ENCODE data around the gene ZMYND10. TPM values are rescaled to one million over a fixed set of nuclear protein-coding genes. Genes with fewer than 3 reads are reported as not detected.
A peak's percentile ranks its signal among the peaks of the same experiment; 100 is the strongest.

Gene ZMYND10
- total and polyA plus RNA-seq, 2 experiments from 2014 or later = 0.29 to 0.31 TPM

DNA sequence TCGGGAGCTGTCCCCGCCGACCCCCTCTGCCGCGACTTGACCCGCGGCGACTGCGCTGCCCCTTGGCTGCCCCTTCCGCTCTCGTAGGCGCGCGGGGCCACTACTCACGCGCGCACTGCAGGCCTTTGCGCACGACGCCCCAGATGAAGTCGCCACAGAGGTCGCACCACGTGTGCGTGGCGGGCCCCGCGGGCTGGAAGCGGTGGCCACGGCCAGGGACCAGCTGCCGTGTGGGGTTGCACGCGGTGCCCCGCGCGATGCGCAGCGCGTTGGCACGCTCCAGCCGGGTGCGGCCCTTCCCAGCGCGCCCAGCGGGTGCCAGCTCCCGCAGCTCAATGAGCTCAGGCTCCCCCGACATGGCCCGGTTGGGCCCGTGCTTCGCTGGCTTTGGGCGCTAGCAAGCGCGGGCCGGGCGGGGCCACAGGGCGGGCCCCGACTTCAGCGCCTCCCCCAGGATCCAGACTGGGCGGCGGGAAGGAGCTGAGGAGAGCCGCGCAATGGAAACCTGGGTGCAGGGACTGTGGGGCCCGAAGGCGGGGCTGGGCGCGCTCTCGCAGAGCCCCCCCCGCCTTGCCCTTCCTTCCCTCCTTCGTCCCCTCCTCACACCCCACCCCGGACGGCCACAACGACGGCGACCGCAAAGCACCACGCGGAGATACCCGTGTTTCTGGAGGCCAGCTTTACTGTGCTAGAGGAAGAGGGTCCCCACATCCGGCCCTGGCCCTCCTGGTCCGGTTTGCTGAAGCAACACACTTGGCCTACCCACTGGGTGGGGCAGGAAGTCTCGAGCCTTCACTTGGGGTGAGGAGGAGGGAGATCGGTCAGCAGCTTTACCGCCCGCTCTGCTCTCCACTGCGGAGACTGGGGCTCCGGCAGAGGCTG, 4.8 kb downstream of the ZMYND10 start, which contains the start of gene RASSF1:
Gene RASSF1, minus strand, starts transcription at position 389 of the 882 bp plus-strand sequence. Its CDS starts 31 bp downstream, at position 358.
- H3K4me1 Mint-ChIP-seq = peaks cover 29% of the 10 kb centered on the region
- peak within 1 kb of the TSS; percentile 85 for H2AFZ ChIP-seq
- H3K4me3 ChIP-seq = peak within 1 kb of the TSS; percentile 65
- H3K27me3 ChIP-seq (ENCODE audit: insufficient read depth) = peaks cover 66% of the 10 kb centered on the region
- H3K27ac ChIP-seq (ENCODE audit: low read depth) = no peak within 1 kb of the TSS
- peaks cover 74% of the 10 kb centered on the region for H3K27me3 Mint-ChIP-seq (ENCODE audit: insufficient read depth, low read depth, poor library complexity)
- TF ChIP-seq EZH2phosphoT487 (IDR thresholded peaks at IDR 0.05; ENCODE audit: unreplicated experiment) (peak; percentile 64), ZNF114 (CRISPR knock-in tag; IDR thresholded peaks at IDR 0.05) (no peak), POLR2AphosphoS5 (IDR thresholded peaks at IDR 0.05; ENCODE audit: low read depth) (peak; percentile 56; the same call in 1 of the 2 replicates)
- TF ChIP-seq, protein P1, sequence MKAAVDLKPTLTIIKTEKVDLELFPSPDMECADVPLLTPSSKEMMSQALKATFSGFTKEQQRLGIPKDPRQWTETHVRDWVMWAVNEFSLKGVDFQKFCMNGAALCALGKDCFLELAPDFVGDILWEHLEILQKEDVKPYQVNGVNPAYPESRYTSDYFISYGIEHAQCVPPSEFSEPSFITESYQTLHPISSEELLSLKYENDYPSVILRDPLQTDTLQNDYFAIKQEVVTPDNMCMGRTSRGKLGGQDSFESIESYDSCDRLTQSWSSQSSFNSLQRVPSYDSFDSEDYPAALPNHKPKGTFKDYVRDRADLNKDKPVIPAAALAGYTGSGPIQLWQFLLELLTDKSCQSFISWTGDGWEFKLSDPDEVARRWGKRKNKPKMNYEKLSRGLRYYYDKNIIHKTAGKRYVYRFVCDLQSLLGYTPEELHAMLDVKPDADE (IDR thresholded peaks at IDR 0.05) = 0 out of 2 replicates have a peak, but pooled peaks have one; percentile 40
- DNase-seq (ENCODE audit: low spot score) = peak; percentile 76
- ATAC-seq = peak; percentile 18
- H3K4me2 ChIP-seq = peak within 1 kb of the TSS; percentile 90
- peaks cover 3% of the 10 kb centered on the region; the same call in 1 of the 3 replicates for H3K9me3 Mint-ChIP-seq
- peaks cover 22% of the 10 kb centered on the region for H3K4me1 ChIP-seq (ENCODE audit: insufficient read depth)
- H3K4me3 Mint-ChIP-seq = peak within 1 kb of the TSS; percentile 67
- peaks cover 8% of the 10 kb centered on the region for H4K20me1 ChIP-seq (replicated peaks; ENCODE audit: insufficient read depth)
- H3K9me2 ChIP-seq (ENCODE audit: insufficient read depth) = no peaks in the 10 kb centered on the region
- peaks cover 11% of the 10 kb centered on the region for H3K79me2 ChIP-seq (replicated peaks; ENCODE audit: insufficient read depth)
- H3F3A ChIP-seq (replicated peaks; ENCODE audit: low read depth) = peaks cover 36% of the 10 kb centered on the region
- H3K27ac Mint-ChIP-seq = no peak within 1 kb of the TSS
- H3K36me3 ChIP-seq (ENCODE audit: insufficient read depth) = no peaks in the 10 kb centered on the region
- H3K36me3 Mint-ChIP-seq (ENCODE audit: low read depth) = no peaks in the 10 kb centered on the region; the same call in 2 of the 3 replicates

DNA sequence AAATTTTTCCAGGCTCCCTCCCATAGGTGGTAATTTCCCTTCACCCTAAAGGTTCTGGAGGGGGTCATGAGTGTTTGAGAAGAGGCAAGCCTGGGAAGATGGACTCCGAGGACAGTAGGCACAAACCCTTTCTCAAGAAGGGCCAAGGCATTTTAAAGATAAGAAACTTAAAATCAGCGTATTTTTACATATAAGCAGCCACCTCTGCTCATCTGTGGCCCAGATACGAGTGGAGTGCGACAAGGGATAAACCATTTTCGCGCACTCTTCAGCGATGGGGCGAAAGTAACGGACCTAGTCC, 5.4 kb downstream of the ZMYND10 start:
- H3K79me2 ChIP-seq (replicated peaks; ENCODE audit: insufficient read depth) = peaks cover 17% of the 10 kb centered on the region
- H3K4me3 ChIP-seq = peak overlapping the region; percentile 65
- no peak overlapping the region for H3K27ac ChIP-seq (ENCODE audit: low read depth)
- peaks cover 11% of the 10 kb centered on the region for H4K20me1 ChIP-seq (replicated peaks; ENCODE audit: insufficient read depth)
- peak overlapping the region; percentile 90 for H3K4me2 ChIP-seq
- H3K4me1 ChIP-seq (ENCODE audit: insufficient read depth) = peaks cover 24% of the 10 kb centered on the region
- no peaks in the 10 kb centered on the region for H3K36me3 ChIP-seq (ENCODE audit: insufficient read depth)
- no peak for ATAC-seq
- no peak for TF ChIP-seq ZNF114 (CRISPR knock-in tag; IDR thresholded peaks at IDR 0.05)
- TF ChIP-seq EZH2 (IDR thresholded peaks at IDR 0.05; ENCODE audit: low read depth, unreplicated experiment) = peak; percentile 48
- H3K9me2 ChIP-seq (ENCODE audit: insufficient read depth) = no peaks in the 10 kb centered on the region
- no peak overlapping the region for H3K27ac Mint-ChIP-seq
- peaks cover 62% of the 10 kb centered on the region for H3K27me3 ChIP-seq (ENCODE audit: insufficient read depth)
- no peak for DNase-seq (ENCODE audit: low spot score)
- H3K4me3 Mint-ChIP-seq = peak overlapping the region; percentile 62
- H3K4me1 Mint-ChIP-seq = peaks cover 29% of the 10 kb centered on the region
- H3K9me3 Mint-ChIP-seq = peaks cover 3% of the 10 kb centered on the region; the same call in 1 of the 3 replicates
- no peaks in the 10 kb centered on the region; the same call in 2 of the 3 replicates for H3K36me3 Mint-ChIP-seq (ENCODE audit: low read depth)
- H3F3A ChIP-seq (replicated peaks; ENCODE audit: low read depth) = peaks cover 38% of the 10 kb centered on the region
- peak overlapping the region; percentile 85; the same call in 1 of the 2 replicates for H2AFZ ChIP-seq
- H3K27me3 Mint-ChIP-seq (ENCODE audit: insufficient read depth, low read depth, poor library complexity) = peaks cover 69% of the 10 kb centered on the region

DNA sequence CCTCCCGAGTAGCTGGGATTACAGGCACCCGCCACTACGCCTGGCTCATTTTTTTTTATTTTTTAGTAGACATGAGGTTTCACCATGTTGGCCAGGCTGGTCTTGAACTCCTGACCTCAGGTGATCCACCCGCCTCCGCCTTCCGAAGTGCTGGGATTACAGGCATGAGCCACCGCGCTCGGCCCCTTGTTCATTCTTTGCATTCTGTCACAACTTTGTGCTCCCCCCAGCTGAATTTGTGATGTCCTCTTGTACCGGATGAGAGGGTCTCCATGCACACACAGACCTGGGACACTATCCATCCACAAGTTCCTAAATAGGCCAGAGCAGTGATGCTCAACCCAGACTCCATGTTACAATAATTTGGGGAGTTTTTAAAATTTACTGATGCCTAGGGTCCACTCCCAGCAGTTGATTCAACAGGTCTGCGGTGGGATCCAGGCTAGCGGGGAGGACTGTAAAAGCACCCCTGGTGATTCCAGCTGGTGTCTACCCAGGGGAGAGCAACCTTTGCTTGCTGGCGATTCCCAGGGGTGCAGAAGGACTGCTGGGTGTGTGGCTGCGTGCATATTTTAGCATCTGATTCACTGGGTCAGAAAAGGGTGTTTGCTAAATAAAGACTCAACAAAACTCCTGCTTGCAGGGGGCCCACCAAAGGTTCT, 5.9 kb downstream of the ZMYND10 start:
- Histone ChIP-seq H3K79me2 (replicated peaks; ENCODE audit: insufficient read depth) (peaks cover 22% of the 10 kb centered on the region), H4K20me1 (replicated peaks; ENCODE audit: insufficient read depth) (peaks cover 11% of the 10 kb centered on the region), H3K9me2 (ENCODE audit: insufficient read depth) (no peaks in the 10 kb centered on the region), H2AFZ (peak overlapping the region; percentile 85; the same call in 1 of the 2 replicates), H3K4me3 (peak overlapping the region; percentile 65), H3F3A (replicated peaks; ENCODE audit: low read depth) (peaks cover 38% of the 10 kb centered on the region), H3K27ac (ENCODE audit: low read depth) (no peak overlapping the region), H3K36me3 (ENCODE audit: insufficient read depth) (no peaks in the 10 kb centered on the region), H3K4me1 (ENCODE audit: insufficient read depth) (peaks cover 24% of the 10 kb centered on the region), H3K27me3 (ENCODE audit: insufficient read depth) (peaks cover 57% of the 10 kb centered on the region), H3K4me2 (peak overlapping the region; percentile 90)
- peak overlapping the region; percentile 62 for H3K4me3 Mint-ChIP-seq
- H3K9me3 Mint-ChIP-seq = peaks cover 3% of the 10 kb centered on the region; the same call in 1 of the 3 replicates
- ATAC-seq (no peak), DNase-seq (ENCODE audit: low spot score) (no peak)
- no peaks in the 10 kb centered on the region; the same call in 2 of the 3 replicates for H3K36me3 Mint-ChIP-seq (ENCODE audit: low read depth)
- peaks cover 64% of the 10 kb centered on the region for H3K27me3 Mint-ChIP-seq (ENCODE audit: insufficient read depth, low read depth, poor library complexity)
- no peak overlapping the region for H3K27ac Mint-ChIP-seq
- H3K4me1 Mint-ChIP-seq = peaks cover 29% of the 10 kb centered on the region
- TF ChIP-seq EZH2phosphoT487 (IDR thresholded peaks at IDR 0.05; ENCODE audit: unreplicated experiment) = no peak
- TF ChIP-seq, protein P2, sequence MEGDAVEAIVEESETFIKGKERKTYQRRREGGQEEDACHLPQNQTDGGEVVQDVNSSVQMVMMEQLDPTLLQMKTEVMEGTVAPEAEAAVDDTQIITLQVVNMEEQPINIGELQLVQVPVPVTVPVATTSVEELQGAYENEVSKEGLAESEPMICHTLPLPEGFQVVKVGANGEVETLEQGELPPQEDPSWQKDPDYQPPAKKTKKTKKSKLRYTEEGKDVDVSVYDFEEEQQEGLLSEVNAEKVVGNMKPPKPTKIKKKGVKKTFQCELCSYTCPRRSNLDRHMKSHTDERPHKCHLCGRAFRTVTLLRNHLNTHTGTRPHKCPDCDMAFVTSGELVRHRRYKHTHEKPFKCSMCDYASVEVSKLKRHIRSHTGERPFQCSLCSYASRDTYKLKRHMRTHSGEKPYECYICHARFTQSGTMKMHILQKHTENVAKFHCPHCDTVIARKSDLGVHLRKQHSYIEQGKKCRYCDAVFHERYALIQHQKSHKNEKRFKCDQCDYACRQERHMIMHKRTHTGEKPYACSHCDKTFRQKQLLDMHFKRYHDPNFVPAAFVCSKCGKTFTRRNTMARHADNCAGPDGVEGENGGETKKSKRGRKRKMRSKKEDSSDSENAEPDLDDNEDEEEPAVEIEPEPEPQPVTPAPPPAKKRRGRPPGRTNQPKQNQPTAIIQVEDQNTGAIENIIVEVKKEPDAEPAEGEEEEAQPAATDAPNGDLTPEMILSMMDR (conservative IDR thresholded peaks at IDR 0.05; ENCODE audit: low read depth in 2 of 2) = no peak
- TF ChIP-seq ZNF114 (CRISPR knock-in tag; IDR thresholded peaks at IDR 0.05) = no peak
- TF ChIP-seq, protein P3, sequence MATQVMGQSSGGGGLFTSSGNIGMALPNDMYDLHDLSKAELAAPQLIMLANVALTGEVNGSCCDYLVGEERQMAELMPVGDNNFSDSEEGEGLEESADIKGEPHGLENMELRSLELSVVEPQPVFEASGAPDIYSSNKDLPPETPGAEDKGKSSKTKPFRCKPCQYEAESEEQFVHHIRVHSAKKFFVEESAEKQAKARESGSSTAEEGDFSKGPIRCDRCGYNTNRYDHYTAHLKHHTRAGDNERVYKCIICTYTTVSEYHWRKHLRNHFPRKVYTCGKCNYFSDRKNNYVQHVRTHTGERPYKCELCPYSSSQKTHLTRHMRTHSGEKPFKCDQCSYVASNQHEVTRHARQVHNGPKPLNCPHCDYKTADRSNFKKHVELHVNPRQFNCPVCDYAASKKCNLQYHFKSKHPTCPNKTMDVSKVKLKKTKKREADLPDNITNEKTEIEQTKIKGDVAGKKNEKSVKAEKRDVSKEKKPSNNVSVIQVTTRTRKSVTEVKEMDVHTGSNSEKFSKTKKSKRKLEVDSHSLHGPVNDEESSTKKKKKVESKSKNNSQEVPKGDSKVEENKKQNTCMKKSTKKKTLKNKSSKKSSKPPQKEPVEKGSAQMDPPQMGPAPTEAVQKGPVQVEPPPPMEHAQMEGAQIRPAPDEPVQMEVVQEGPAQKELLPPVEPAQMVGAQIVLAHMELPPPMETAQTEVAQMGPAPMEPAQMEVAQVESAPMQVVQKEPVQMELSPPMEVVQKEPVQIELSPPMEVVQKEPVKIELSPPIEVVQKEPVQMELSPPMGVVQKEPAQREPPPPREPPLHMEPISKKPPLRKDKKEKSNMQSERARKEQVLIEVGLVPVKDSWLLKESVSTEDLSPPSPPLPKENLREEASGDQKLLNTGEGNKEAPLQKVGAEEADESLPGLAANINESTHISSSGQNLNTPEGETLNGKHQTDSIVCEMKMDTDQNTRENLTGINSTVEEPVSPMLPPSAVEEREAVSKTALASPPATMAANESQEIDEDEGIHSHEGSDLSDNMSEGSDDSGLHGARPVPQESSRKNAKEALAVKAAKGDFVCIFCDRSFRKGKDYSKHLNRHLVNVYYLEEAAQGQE (IDR thresholded peaks at IDR 0.05; ENCODE audit: unreplicated experiment) = no peak
- TF ChIP-seq, protein P1 (IDR thresholded peaks at IDR 0.05) = no peak

All from GM23338 (cell line).